C4-2B (cell line): ENCODE measurements around the gene ORAI2.
"Not testable (repeated sequence)": the region's sequence is repeated elsewhere in the genome, so short reads cannot be mapped to it uniquely, and the experiment has no call there.

ENCODE experiments used
- ZFX ChIP-seq: fragments of 450-650 bp; IDR thresholded peaks from 2 replicates; pipeline ENCODE4 v1.6.1; 2017
- TF ChIP-seq, protein P1 (sequence below): fragments of 450-650 bp; conservative IDR thresholded peaks from 2 replicates; pipeline ENCODE4 v1.5.1; 2017; ENCODE audit warnings: mild to moderate bottlenecking

DNA sequence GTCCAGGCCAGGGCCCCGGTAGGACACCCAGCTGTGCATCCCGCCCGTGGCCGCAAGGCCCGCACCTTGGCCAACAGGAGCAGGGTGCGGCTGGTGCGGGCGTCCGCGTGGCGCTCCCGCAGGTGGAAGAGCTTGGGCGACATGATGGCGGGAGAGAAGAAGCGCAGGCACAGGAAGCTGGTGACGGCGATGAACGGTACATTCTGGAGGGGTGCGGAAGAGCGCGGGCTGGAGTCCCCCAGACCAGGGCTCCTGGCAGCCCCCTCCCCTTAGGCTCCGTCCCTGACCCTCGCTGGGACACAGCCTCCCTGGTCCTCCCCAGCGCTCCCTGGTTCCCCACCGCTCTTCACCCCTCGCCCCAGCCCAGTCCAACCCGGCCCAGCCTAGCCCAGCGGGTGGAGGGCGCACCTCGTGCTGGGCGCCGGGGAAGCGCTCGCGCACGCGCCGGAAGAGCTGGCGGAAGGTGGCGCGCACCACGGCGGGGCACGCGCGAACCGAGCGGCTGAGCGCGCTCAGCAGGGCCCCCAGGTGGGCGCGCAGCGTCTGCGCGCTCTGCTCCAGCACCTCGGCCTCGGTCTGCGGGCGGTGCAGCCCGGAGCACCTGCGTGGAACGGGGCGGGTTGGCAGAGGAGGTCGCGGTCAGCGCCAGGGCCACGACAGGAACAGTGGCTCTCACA, 61.2 kb downstream of the ORAI2 start:
- TF ChIP-seq, protein P1, sequence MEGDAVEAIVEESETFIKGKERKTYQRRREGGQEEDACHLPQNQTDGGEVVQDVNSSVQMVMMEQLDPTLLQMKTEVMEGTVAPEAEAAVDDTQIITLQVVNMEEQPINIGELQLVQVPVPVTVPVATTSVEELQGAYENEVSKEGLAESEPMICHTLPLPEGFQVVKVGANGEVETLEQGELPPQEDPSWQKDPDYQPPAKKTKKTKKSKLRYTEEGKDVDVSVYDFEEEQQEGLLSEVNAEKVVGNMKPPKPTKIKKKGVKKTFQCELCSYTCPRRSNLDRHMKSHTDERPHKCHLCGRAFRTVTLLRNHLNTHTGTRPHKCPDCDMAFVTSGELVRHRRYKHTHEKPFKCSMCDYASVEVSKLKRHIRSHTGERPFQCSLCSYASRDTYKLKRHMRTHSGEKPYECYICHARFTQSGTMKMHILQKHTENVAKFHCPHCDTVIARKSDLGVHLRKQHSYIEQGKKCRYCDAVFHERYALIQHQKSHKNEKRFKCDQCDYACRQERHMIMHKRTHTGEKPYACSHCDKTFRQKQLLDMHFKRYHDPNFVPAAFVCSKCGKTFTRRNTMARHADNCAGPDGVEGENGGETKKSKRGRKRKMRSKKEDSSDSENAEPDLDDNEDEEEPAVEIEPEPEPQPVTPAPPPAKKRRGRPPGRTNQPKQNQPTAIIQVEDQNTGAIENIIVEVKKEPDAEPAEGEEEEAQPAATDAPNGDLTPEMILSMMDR: not testable (repeated sequence)
- TF ChIP-seq ZFX: not testable (repeated sequence)
